ENCODE measurements around the gene TDRKH.
A peak's percentile ranks its signal among the peaks of the same experiment; 100 is the strongest.

Gene TDRKH

GRCh38 chr1:151790071-151790939 is at the start of gene TDRKH:
Gene TDRKH (minus strand): TSS chr1:151790500. CDS start chr1:151783022, 7,478 bp downstream.
- DNase-seq: peak; percentile 99

GRCh38 chr1:151839457-151840403 is 49.4 kb upstream of the TDRKH start, which contains the start of gene C2CD4D:
Gene C2CD4D (minus strand): TSS chr1:151839820. CDS start chr1:151838989, 831 bp downstream.
- peak; percentile 60 for DNase-seq

- no peak for DNase-seq
Observed at GRCh38 chr1:151839082-151839412, 48.7 kb upstream of the TDRKH start.

GRCh38 chr1:151838222-151839081 is 48.2 kb upstream of the TDRKH start:
- DNase-seq: no peak

- DNase-seq: no peak
Observed at GRCh38 chr1:151837884-151838221, 47.6 kb upstream of the TDRKH start.

GRCh38 chr1:151837197-151837596 is 46.9 kb upstream of the TDRKH start:
- DNase-seq: no peak

GRCh38 chr1:151835596-151835995 is 45.3 kb upstream of the TDRKH start:
- no peak for DNase-seq

- DNase-seq: no peak
Observed at GRCh38 chr1:151834239-151834638, 43.9 kb upstream of the TDRKH start.

GRCh38 chr1:151833172-151833900 is 43.0 kb upstream of the TDRKH start:
- DNase-seq: no peak

- no peak for DNase-seq
Observed at GRCh38 chr1:151832318-151832980, 42.1 kb upstream of the TDRKH start.

- DNase-seq: no peak
Observed at GRCh38 chr1:151831605-151832004, 41.3 kb upstream of the TDRKH start, which contains the start of gene RORC. Gene RORC (minus strand): TSS chr1:151831802. CDS start chr1:151831764, 38 bp downstream.

- DNase-seq: no peak
Observed at GRCh38 chr1:151831256-151831591, 40.9 kb upstream of the TDRKH start.

GRCh38 chr1:151830055-151830454 is 39.8 kb upstream of the TDRKH start:
- no peak for DNase-seq

GRCh38 chr1:151829352-151830046 is 39.2 kb upstream of the TDRKH start:
- DNase-seq: no peak

GRCh38 chr1:151828921-151829320 is 38.6 kb upstream of the TDRKH start:
- no peak for DNase-seq

- DNase-seq: no peak
Observed at GRCh38 chr1:151827853-151828252, 37.6 kb upstream of the TDRKH start.

- DNase-seq: no peak
Observed at GRCh38 chr1:151825751-151826660, 35.7 kb upstream of the TDRKH start.

GRCh38 chr1:151825204-151825603 is 34.9 kb upstream of the TDRKH start:
- no peak for DNase-seq

GRCh38 chr1:151823175-151823574 is 32.9 kb upstream of the TDRKH start:
- no peak for DNase-seq

GRCh38 chr1:151822404-151822803 is 32.1 kb upstream of the TDRKH start:
- DNase-seq: no peak
